Urothelium cell line (cell line): ENCODE results near the gene LEMD1.

Source experiments
- DNase-seq: peaks from one replicate; pipeline ENCODE4 v3.0.0; 2011; ENCODE audit warnings: low spot score, mixed read lengths
- FAIRE-seq: peaks from 2 replicates; lab custom pipeline; 2011; peaks lifted over from hg19 to GRCh38; lab: Jason Lieb, UNC

The LEMD1 gene

DNA sequence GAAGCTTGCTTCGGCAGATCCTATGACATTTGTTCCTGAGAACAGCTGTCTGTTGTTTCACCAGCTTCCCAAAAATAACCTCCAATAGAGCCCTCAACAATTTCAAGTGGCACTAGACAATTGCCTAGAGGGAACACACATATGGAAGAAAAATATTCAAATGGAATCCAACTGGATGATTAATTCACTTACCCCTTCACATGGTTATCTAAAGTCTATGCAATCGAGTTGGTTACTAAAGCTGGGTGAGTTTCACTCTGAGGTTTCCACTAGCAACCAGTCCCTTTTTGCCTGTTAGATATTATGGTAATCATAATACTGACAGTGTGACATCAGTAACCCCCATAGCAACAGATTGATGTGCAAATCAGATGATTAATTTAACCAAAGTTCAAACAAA, at the start of gene LEMD1:
Gene LEMD1, minus strand, starts transcription at position 259 of the 400 bp plus-strand sequence. CDS start 1,520 bp downstream, outside the sequence.
- DNase-seq (no peak), FAIRE-seq (no peak)

GRCh38 chr1:205470131-205470530, 48.3 kb upstream of the LEMD1 start:
- no peak for DNase-seq
- no peak for FAIRE-seq

- DNase-seq: no peak
- no peak for FAIRE-seq
Observed at GRCh38 chr1:205466595-205467220, 44.9 kb upstream of the LEMD1 start.

GRCh38 chr1:205465392-205465791, 43.5 kb upstream of the LEMD1 start:
- DNase-seq (no peak), FAIRE-seq (no peak)

DNA sequence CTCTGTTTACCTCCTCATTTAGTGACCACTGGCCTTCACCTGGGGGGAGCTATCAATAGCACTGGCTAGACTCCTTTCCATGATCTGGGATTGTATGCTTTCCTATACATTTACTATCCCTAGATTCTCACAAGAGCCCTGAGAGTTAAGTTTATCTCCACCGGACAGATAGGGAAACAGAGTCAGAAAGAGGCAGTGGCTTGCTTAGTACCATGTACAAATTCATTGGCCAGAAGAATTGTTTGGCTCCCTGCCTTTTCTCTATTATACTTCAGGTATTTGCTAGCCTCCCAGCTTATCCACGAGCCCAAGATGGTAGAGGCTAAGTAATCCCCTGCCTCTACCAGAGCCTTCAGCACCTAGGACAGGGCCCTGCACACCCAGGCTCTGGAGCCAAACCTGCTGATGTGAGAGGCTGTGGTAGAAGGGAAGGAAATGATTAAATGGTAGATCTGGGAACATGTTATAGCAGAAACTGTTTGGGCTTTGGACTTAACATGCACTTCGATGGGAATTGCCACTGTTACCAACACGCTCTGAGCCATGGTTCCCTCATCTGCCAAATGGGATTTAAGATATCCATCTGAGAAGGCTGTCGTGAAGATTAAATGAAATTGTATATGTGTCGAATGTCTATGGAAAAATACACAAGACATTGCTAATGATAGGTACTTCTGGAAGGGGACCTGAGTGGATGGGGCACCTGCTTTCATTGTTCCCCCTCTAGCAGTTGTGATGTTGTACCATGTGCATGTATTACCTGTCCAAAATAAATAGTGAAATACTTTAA, 37.1 kb upstream of the LEMD1 start:
- DNase-seq (peak; percentile 68), FAIRE-seq (no peak)

DNA sequence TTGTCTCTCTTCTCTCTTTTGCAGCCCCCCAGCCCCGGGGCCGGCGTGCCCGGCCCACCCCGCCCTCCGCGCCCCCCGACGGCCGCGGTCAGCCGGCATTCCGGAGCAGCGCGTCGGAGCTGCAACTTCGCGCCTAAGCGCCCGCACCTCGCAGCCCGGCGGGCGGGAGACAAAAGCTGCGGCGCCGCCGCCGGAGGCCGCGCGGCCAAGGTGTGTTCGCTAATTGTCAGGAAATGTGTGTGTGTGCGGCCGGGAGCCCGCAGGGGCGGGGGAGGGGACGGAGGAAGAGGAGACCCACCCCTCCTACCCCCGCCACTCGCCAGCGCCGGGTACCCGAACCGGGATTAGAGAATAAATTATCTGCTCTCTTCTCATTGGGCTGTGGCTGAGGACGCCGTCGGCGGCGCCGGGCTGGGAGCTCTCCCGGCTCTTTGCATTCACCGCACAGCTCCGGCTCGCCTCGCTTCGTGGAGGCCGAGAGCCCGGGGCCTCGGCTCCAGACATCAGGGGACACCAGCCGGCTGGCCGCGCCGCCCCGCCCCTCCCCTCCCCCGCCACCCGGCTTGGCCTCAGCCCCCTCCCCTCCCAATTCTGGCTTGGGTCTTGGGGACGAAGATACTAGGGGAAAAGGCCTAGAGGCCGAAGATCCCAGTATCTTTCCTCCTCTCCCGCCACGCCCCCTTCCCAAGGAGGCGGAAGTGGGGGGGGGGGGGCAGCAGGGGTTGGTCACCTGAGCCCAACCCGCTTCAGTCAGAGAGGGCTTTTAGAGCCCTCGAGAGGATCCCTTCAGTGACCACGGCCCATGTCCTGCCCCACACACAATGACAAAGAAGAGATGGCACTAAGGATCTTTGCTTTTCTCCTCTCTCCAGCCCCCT, 35.3 kb upstream of the LEMD1 start:
- FAIRE-seq: no peak

GRCh38 chr1:205456383-205456867, 34.6 kb upstream of the LEMD1 start:
- FAIRE-seq: no peak

More for the DNA sequence above, 35.3 kb upstream of the LEMD1 start:
- DNase-seq: peak; percentile 54

DNA sequence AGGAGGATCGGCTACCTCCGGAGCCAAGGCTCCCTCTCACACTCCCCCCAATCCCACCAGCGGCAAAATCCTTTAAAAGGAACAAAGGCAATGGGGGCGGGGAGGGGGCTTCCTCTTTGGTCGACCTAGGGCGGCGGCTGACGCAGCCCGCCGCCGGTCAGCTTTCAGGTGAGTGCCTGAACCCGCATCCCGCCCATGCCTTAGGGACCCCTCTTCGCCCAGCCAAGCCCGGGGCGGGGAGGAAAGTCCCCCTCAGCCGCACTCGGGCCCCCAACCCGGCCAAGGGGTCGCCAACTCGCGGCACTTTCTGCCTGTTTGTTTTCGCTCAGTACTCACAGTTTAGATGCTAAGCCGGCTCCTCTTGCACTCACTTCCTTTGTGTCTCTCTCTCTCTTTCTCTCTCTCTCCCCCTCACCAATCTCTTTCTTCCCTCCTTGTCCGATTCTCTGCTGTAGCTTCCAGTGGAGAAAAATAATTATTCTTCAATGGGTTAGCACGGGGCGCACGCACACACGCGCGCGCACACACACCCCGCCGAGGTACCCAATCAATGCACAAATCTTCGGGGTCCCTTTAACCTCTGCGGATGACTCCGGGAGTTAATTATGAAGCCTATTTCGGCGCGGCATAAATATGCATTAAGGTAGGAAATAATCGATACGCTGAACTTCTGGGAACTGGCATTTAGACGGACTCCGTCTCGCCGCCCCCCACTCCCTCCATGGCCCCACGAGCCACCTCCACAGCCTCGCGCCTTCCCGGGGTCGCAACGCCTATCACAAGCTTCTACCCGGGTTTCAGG, 33.9 kb upstream of the LEMD1 start, which contains the start of gene BLACAT1:
Gene BLACAT1, minus strand, starts transcription at position 465 of the 802 bp plus-strand sequence.
- DNase-seq: no peak
- FAIRE-seq: no peak

More at GRCh38 chr1:205456383-205456867, 34.6 kb upstream of the LEMD1 start:
- DNase-seq: no peak

- FAIRE-seq: no peak
- no peak for DNase-seq
Observed at GRCh38 chr1:205454903-205455335, 33.1 kb upstream of the LEMD1 start.

GRCh38 chr1:205453466-205453865, 31.6 kb upstream of the LEMD1 start:
- DNase-seq (no peak), FAIRE-seq (no peak)

DNA sequence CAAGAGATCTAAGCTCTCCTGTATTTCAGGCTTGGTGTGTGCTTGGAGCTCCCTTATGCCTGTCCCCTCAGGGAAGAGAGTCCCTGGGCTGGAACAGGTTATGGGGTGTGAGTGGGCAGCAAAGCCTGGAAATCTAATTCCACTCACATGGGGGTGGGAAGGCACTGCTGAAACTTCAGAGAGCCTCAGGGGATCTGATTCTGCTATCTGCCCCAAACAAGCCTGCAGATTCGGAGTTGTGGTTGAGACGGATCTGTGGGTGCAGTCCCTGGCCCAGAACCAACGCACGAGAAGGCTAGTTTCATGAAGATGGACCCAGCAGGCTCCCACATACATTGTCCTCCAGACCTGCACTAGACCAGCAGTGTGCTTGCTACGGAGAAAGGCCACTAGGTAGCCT, 31.1 kb upstream of the LEMD1 start:
- FAIRE-seq: no peak
- DNase-seq: no peak

GRCh38 chr1:205452364-205452763, 30.5 kb upstream of the LEMD1 start:
- no peak for FAIRE-seq
- DNase-seq: no peak

- no peak for FAIRE-seq
Observed at GRCh38 chr1:205451759-205452164, 29.9 kb upstream of the LEMD1 start.

DNA sequence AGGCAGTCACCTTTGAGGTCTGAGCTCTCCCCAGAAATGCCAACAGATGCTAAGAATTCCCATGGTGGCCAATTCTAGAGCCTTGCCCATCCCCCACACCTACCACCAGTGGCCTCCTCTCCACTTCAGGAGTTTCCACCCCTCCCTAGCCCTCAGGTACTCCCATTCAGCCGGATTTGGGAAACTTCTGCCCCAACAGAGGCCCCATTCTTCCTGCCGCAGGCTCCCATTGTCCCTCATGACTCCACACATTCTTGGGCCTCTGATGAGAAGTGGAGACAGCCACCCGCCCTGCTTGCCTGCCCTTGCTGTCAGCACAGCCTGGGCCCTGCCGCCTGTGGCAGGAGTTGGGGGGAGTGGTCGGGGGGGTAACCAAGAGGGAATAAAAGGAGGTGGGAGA, 29.3 kb upstream of the LEMD1 start:
- no peak for DNase-seq
- FAIRE-seq: no peak

More at GRCh38 chr1:205451759-205452164, 29.9 kb upstream of the LEMD1 start:
- no peak for DNase-seq

- DNase-seq (peak; percentile 66), FAIRE-seq (peak; percentile 78)
Observed at GRCh38 chr1:205450448-205450847, 28.6 kb upstream of the LEMD1 start.

DNA sequence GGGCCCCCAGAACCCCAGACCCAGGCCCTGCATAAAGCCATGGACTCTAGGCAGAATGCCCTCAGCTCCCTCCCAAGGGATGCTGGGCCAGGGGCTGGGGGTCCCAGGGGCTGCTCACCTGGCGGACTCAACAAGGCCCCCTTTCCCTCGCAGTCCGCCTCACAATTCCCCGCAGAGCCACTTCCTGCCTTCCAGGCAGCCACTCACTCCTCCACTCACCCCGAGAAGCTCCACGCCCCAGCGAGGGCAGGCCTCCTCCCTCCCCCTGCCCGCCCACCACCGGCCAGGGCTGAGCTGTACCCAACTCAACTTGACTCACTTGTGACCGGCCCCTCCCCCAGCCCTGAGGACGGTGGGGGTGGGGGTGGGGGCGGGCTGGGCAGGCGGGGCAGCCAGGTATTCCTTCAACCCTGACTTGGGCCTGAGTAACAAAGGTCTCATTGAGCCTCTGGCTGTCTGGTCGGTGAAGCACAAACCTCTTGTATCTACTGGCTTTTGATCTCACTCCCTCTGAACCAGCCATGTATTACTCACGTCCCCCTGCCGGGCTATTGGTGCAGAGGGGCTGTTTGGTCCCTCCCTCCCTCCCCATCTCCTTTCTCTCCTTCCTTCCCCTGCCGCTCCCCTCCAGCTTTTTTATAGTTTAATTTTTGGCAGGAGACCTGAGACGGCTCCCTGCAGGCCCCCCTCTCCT, 28.0 kb upstream of the LEMD1 start:
- FAIRE-seq (peak; percentile 56), DNase-seq (peak; percentile 96)

DNA sequence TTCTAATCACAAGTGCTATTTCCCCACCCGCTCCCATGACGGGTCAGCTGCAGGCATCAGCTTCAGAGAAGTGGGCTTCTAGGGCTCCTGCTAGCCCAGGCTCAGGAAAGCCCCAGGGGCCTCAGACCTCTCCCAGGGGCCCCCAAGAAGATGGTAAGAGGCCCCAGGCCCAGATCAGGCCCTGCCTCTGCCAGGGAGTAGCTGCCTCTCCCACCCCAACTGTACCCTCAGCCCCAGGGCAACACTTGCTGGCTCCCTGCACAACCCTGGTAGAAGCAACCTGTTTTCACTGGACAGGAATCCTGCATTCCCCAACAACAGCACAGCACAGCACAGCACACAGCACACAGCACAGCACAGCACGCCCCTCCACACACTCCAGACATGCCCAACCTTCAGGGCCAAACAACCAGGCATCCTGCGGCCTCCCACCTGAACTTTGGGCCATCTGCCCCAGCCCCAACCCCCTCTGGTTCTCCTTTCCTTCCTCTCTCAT, 27.4 kb upstream of the LEMD1 start:
- DNase-seq: no peak
- no peak for FAIRE-seq

DNA sequence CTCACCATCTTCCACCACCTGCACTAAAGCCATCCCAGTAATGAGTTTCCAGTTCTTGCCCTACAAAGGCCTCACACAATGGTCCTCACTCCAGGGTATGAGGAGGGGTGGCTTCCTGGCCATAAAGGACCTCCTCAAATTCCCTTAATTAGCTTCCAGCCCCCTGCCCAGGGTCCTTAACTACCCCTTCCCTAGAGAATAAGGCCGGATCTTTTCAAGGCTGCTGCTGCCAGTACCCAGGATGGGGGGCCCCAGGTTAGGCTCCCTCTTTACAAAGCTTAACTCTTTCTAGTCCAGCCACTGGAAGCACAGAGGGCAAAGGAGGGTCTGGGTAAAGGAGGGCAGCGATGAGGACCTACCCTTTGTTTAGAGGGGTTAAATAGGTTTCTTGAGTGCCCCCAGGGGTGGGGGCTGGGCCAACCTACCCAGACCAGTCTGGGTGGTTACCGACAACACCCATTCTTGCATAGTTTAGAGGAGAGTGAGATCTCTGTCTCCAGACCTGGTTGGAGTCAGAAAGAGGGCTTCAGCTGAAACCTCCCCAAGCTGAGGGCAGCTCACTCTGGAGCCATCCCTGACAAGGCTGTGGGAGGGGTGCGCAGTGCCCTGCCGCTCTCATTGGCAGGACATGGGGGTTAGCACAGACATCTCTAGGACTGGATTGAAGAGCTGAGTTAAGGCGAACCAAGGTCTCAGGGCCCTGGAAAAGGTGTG, 26.8 kb upstream of the LEMD1 start:
- DNase-seq (no peak), FAIRE-seq (no peak)
